ENCODE results near the gene EPGN.

EPGN gene

GRCh38 chr4:74308215-74308614 is at the start of gene EPGN:
TSS of gene EPGN (plus strand) at chr4:74308470. CDS start at chr4:74308534, 64 bp downstream.
- no peak for DNase-seq

- no peak for DNase-seq
Observed at GRCh38 chr4:74258963-74259362, 49.3 kb upstream of the EPGN start.

GRCh38 chr4:74260036-74260435 is 48.2 kb upstream of the EPGN start:
- DNase-seq = no peak

- DNase-seq = no peak
Observed at GRCh38 chr4:74262522-74262921, 45.7 kb upstream of the EPGN start.

- DNase-seq = no peak
Observed at GRCh38 chr4:74263551-74263950, 44.7 kb upstream of the EPGN start.

GRCh38 chr4:74266081-74266480 is 42.2 kb upstream of the EPGN start:
- no peak for DNase-seq

- peak in 1 of 2 experiments; percentile 6 for DNase-seq
Observed at GRCh38 chr4:74267998-74268606, 40.2 kb upstream of the EPGN start.

GRCh38 chr4:74268643-74269042 is 39.6 kb upstream of the EPGN start:
- DNase-seq = no peak

- DNase-seq = no peak
Observed at GRCh38 chr4:74278490-74278889, 29.8 kb upstream of the EPGN start.

- no peak for DNase-seq
Observed at GRCh38 chr4:74279716-74280115, 28.6 kb upstream of the EPGN start.

- DNase-seq = no peak
Observed at GRCh38 chr4:74282926-74283325, 25.3 kb upstream of the EPGN start.

- DNase-seq = no peak
Observed at GRCh38 chr4:74283614-74284013, 24.7 kb upstream of the EPGN start.

- DNase-seq = no peak
Observed at GRCh38 chr4:74284053-74284452, 24.2 kb upstream of the EPGN start.

GRCh38 chr4:74287164-74287563 is 21.1 kb upstream of the EPGN start:
- no peak for DNase-seq

- no peak for DNase-seq
Observed at GRCh38 chr4:74287791-74288190, 20.5 kb upstream of the EPGN start.

- no peak for DNase-seq
Observed at GRCh38 chr4:74291471-74291870, 16.8 kb upstream of the EPGN start.

- DNase-seq = no peak
Observed at GRCh38 chr4:74292111-74292870, 16.0 kb upstream of the EPGN start.

GRCh38 chr4:74293558-74293957 is 14.7 kb upstream of the EPGN start:
- DNase-seq = no peak

GRCh38 chr4:74294681-74295080 is 13.6 kb upstream of the EPGN start:
- no peak for DNase-seq

GRCh38 chr4:74297539-74297938 is 10.7 kb upstream of the EPGN start:
- DNase-seq = no peak

- DNase-seq = no peak
Observed at GRCh38 chr4:74304095-74304625, 4.1 kb upstream of the EPGN start.

GRCh38 chr4:74305000-74305399 is 3.3 kb upstream of the EPGN start:
- DNase-seq = no peak

GRCh38 chr4:74307170-74307569 is 1.1 kb upstream of the EPGN start:
- DNase-seq = no peak

GRCh38 chr4:74309223-74309622 is 953 bp downstream of the EPGN start:
- no peak for DNase-seq

Data from NCI-H1930 (cell line).